Measurements from ENCODE around the gene DACH1. TPM values are rescaled to one million over a fixed set of nuclear protein-coding genes. Genes with fewer than 3 reads are reported as not detected.

DACH1 gene
- total and polyA plus RNA-seq, 11 donors, result 1.2 to 3.8 (median 2.1) TPM

GRCh38 chr13:71701741-71702140, 165.3 kb downstream of the DACH1 start:
- H3K4me1 ChIP-seq, result no peaks in the 10 kb centered on the region
- H3K27ac ChIP-seq, result no peak overlapping the region
- TF ChIP-seq CTCF (IDR thresholded peaks at IDR 0.05) (no peak), POLR2A (IDR thresholded peaks at IDR 0.05) (no peak)
- DNase-seq (no peak), ATAC-seq (no peak)
- WGBS, 4 donors, result 93 to 97% (median 94%) methylated on average over 4 of the region's 4 CpGs
- no peaks in the 10 kb centered on the region for H3K9me3 ChIP-seq
- intact Hi-C loops (cut with DNase I), result no loop called here
- no peaks in the 10 kb centered on the region for H3K27me3 ChIP-seq
- H3K4me3 ChIP-seq, result no peak overlapping the region
- H3K36me3 ChIP-seq, result no peaks in the 10 kb centered on the region

GRCh38 chr13:71699342-71699741, 167.7 kb downstream of the DACH1 start:
- ATAC-seq (no peak), DNase-seq (no peak)
- no peak for TF ChIP-seq POLR2A (IDR thresholded peaks at IDR 0.05)
- TF ChIP-seq CTCF (IDR thresholded peaks at IDR 0.05), result no peak
- intact Hi-C loops (cut with DNase I), result no loop called here
- Histone ChIP-seq H3K9me3 (no peaks in the 10 kb centered on the region), H3K36me3 (no peaks in the 10 kb centered on the region), H3K4me1 (no peaks in the 10 kb centered on the region), H3K4me3 (no peak overlapping the region), H3K27ac (no peak overlapping the region), H3K27me3 (no peaks in the 10 kb centered on the region)
- 87 to 93% (median 92%) methylated on average over 2 of the region's 2 CpGs for WGBS, 4 donors

- no peaks in the 10 kb centered on the region for H3K36me3 ChIP-seq
- no peaks in the 10 kb centered on the region for H3K4me1 ChIP-seq
- H3K27ac ChIP-seq, result no peak overlapping the region
- DNase-seq (no peak), ATAC-seq (no peak)
- TF ChIP-seq POLR2A (IDR thresholded peaks at IDR 0.05) (no peak), CTCF (IDR thresholded peaks at IDR 0.05) (no peak)
- H3K9me3 ChIP-seq, result no peaks in the 10 kb centered on the region
- H3K4me3 ChIP-seq, result no peak overlapping the region
- no peaks in the 10 kb centered on the region for H3K27me3 ChIP-seq
- 92 to 100% (median 96%) methylated on average over 1 of the region's 1 CpG for whole genome bisulfite sequencing, 4 donors
- intact Hi-C loops (cut with DNase I), result no loop called here
These were observed 171.3 kb downstream of the DACH1 start for GRCh38 chr13:71695662-71696061.

GRCh38 chr13:71685072-71685471, 181.9 kb downstream of the DACH1 start:
- H3K4me3 ChIP-seq, result no peak overlapping the region
- no peak for ATAC-seq
- no peak overlapping the region for H3K27ac ChIP-seq
- peaks cover 0 to 4% (median 0%) of the 10 kb centered on the region in 9 donors for H3K36me3 ChIP-seq
- DNase-seq, result no peak
- TF ChIP-seq POLR2A (IDR thresholded peaks at IDR 0.05) (no peak), CTCF (IDR thresholded peaks at IDR 0.05) (no peak)
- WGBS, 4 donors, result 66 to 78% (median 75%) methylated on average over 3 of the region's 3 CpGs
- intact Hi-C loops (cut with DNase I), result no loop called here
- H3K27me3 ChIP-seq, result no peaks in the 10 kb centered on the region
- H3K9me3 ChIP-seq, result no peaks in the 10 kb centered on the region
- no peaks in the 10 kb centered on the region for H3K4me1 ChIP-seq
